OCI-LY1 (cell line): ENCODE measurements around the gene MLLT1.

Experiments used
- H2AFZ ChIP-seq: fragments of 200-600 bp; sonication (generic), shearing (Covaris generic); 2 replicates; pipeline ENCODE4 v1.6.0; 2014; ENCODE audit warnings: antibody characterized with exemption, mild to moderate bottlenecking, low read length
- H3F3A ChIP-seq: fragments of 200-600 bp; sonication (generic), shearing (Covaris generic); 2 replicates; pipeline ENCODE4 v1.6.0; 2014; ENCODE audit warnings: mild to moderate bottlenecking, antibody characterized with exemption, low read length, moderate library complexity; ENCODE audit not compliant: insufficient read depth
- H3K27ac ChIP-seq: fragments of 200-600 bp; sonication (generic); 2 replicates; pipeline ENCODE4 v1.5.1; 2014; ENCODE audit warnings: low read length, mixed run types, mild to moderate bottlenecking, low read depth; ENCODE audit not compliant: poor library complexity, severe bottlenecking
- H3K27me3 ChIP-seq: fragments of 200-600 bp; sonication (generic); 2 replicates; pipeline ENCODE4 v1.6.0; 2014; ENCODE audit warnings: antibody characterized with exemption, mild to moderate bottlenecking, low read length, moderate library complexity; ENCODE audit not compliant: insufficient read depth
- H3K36me3 ChIP-seq: fragments of 200-600 bp; sonication (generic); 2 replicates; pipeline ENCODE4 v1.6.1; 2014; ENCODE audit warnings: mild to moderate bottlenecking, antibody characterized with exemption, low read length, moderate library complexity, mixed read lengths; ENCODE audit not compliant: insufficient read depth
- H3K4me1 ChIP-seq: fragments of 200-600 bp; sonication (generic); 2 replicates; pipeline ENCODE4 v1.5.1; 2014; ENCODE audit warnings: mild to moderate bottlenecking, low read length, moderate library complexity; ENCODE audit not compliant: insufficient read depth, severe bottlenecking
- H3K4me2 ChIP-seq: fragments of 200-600 bp; sonication (generic), shearing (Covaris generic); 2 replicates; pipeline ENCODE4 v1.6.1; 2014; ENCODE audit warnings: low read length
- H3K4me3 ChIP-seq: fragments of 200-600 bp; sonication (generic); 2 replicates; pipeline ENCODE4 v1.5.1; 2014; ENCODE audit warnings: low read length, low read depth, mild to moderate bottlenecking, mixed read lengths; ENCODE audit not compliant: poor library complexity, severe bottlenecking
- H3K79me2 ChIP-seq: fragments of 200-600 bp; shearing (Covaris generic); 2 replicates; pipeline ENCODE4 v1.6.1; 2016; ENCODE audit warnings: mixed run types, low read length, mixed read lengths; ENCODE audit not compliant: insufficient read depth
- H3K9ac ChIP-seq: fragments of 200-600 bp; sonication (generic), shearing (Covaris generic); 2 replicates; pipeline ENCODE4 v1.6.1; 2014; ENCODE audit warnings: mild to moderate bottlenecking, low read length, mixed read lengths
- H3K9me2 ChIP-seq: fragments of 200-600 bp; sonication (generic), shearing (Covaris generic); 2 replicates; pipeline ENCODE4 v1.6.1; 2014; ENCODE audit warnings: low read depth, mild to moderate bottlenecking, low read length, mixed read lengths
- H3K9me3 ChIP-seq: fragments of 200-600 bp; shearing (Covaris generic); 2 replicates; pipeline ENCODE4 v1.6.1; 2014; ENCODE audit warnings: low read length, mixed read lengths
- H4K20me1 ChIP-seq: fragments of 200-600 bp; sonication (generic), shearing (Covaris generic); 2 replicates; pipeline ENCODE4 v1.6.0; 2016; ENCODE audit warnings: mild to moderate bottlenecking, low read length; ENCODE audit not compliant: insufficient read depth
- EZH2 ChIP-seq: fragments of 200-600 bp; sonication (generic), shearing (Covaris generic); IDR thresholded peaks from 2 replicates; pipeline ENCODE4 v1.8.0; 2017; ENCODE audit warnings: borderline replicate concordance, mixed run types, mild to moderate bottlenecking, antibody characterized with exemption, low read length, moderate library complexity, mixed read lengths
- TF ChIP-seq, protein P1 (sequence below): fragments of 200-600 bp; sonication (generic), shearing (Covaris generic); IDR thresholded peaks from 2 replicates; pipeline ENCODE4 v1.5.1; 2017; ENCODE audit warnings: mild to moderate bottlenecking, antibody characterized with exemption, low read length, moderate library complexity, mixed read lengths

Gene MLLT1

DNA sequence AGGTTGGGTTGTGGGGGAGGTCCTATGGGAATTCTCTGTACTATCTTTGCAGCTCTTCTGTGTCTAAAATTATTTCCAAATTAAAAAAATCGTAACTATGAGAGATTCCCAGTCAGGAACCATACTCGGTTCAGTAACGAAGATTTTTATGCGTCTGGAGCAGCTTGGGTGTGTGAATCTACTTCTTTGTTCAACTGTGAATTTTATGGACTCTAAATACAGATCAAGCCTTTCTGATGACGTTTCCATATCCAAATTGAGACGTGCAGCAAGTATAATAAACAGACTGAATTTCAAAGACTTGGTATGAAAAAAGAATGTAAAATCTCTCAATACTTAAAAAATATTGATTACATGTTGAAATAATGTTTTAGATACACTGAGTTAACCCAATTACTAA lies 30.9 kb downstream of the MLLT1 start:
- H3K9me2 ChIP-seq = no peaks in the 10 kb centered on the region
- peaks cover 20% of the 10 kb centered on the region for H3K4me1 ChIP-seq
- H3K4me3 ChIP-seq = no peak overlapping the region
- TF ChIP-seq EZH2 = no peak
- peaks cover 5% of the 10 kb centered on the region; the same call in 1 of the 2 replicates for H3K9me3 ChIP-seq
- H3K4me2 ChIP-seq = no peak overlapping the region
- H3K79me2 ChIP-seq = peaks cover 22% of the 10 kb centered on the region; the same call in 1 of the 2 replicates
- no peak overlapping the region for H3K27ac ChIP-seq
- H2AFZ ChIP-seq = no peak overlapping the region
- H3K36me3 ChIP-seq = peaks cover 31% of the 10 kb centered on the region
- no peaks in the 10 kb centered on the region for H3K27me3 ChIP-seq
- H3K9ac ChIP-seq = no peak overlapping the region
- H4K20me1 ChIP-seq = no peaks in the 10 kb centered on the region
- no peaks in the 10 kb centered on the region for H3F3A ChIP-seq

DNA sequence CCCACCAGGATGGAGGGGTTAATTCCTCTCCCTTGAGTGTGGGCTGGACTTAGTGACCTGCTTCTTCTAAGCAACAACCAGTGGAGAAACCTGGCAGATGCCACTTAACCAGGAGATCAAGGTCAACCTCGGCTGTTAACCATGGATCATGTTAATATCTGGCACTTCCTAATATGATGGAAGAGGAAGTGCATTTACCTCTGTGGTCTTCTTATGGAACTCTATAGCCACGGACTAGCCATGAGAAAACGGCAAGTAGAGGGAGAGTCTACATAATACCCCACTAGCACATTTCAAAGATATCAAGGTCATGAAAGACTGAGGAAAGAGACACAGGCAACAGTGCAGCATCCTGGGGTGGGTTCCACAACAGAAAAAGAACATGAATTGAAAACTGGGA lies 31.4 kb downstream of the MLLT1 start:
- no peaks in the 10 kb centered on the region for H3K27me3 ChIP-seq
- H3K4me1 ChIP-seq = peaks cover 24% of the 10 kb centered on the region
- H3K9ac ChIP-seq = no peak overlapping the region
- H3K27ac ChIP-seq = no peak overlapping the region
- H3F3A ChIP-seq = no peaks in the 10 kb centered on the region
- H2AFZ ChIP-seq = no peak overlapping the region
- H3K4me2 ChIP-seq = no peak overlapping the region
- H3K9me2 ChIP-seq = no peaks in the 10 kb centered on the region
- no peaks in the 10 kb centered on the region for H4K20me1 ChIP-seq
- peaks cover 23% of the 10 kb centered on the region; the same call in 1 of the 2 replicates for H3K79me2 ChIP-seq
- TF ChIP-seq, protein P1, sequence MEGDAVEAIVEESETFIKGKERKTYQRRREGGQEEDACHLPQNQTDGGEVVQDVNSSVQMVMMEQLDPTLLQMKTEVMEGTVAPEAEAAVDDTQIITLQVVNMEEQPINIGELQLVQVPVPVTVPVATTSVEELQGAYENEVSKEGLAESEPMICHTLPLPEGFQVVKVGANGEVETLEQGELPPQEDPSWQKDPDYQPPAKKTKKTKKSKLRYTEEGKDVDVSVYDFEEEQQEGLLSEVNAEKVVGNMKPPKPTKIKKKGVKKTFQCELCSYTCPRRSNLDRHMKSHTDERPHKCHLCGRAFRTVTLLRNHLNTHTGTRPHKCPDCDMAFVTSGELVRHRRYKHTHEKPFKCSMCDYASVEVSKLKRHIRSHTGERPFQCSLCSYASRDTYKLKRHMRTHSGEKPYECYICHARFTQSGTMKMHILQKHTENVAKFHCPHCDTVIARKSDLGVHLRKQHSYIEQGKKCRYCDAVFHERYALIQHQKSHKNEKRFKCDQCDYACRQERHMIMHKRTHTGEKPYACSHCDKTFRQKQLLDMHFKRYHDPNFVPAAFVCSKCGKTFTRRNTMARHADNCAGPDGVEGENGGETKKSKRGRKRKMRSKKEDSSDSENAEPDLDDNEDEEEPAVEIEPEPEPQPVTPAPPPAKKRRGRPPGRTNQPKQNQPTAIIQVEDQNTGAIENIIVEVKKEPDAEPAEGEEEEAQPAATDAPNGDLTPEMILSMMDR = no peak
- TF ChIP-seq EZH2 = no peak
- peaks cover 31% of the 10 kb centered on the region for H3K36me3 ChIP-seq
- no peak overlapping the region for H3K4me3 ChIP-seq
- peaks cover 5% of the 10 kb centered on the region; the same call in 1 of the 2 replicates for H3K9me3 ChIP-seq

GRCh38 chr19:6247007-6247288 lies 32.8 kb downstream of the MLLT1 start:
- no peak overlapping the region for H3K27ac ChIP-seq
- H3K79me2 ChIP-seq = peaks cover 19% of the 10 kb centered on the region; the same call in 1 of the 2 replicates
- no peak overlapping the region for H3K4me3 ChIP-seq
- no peaks in the 10 kb centered on the region for H4K20me1 ChIP-seq
- H3K9me3 ChIP-seq = peaks cover 5% of the 10 kb centered on the region; the same call in 1 of the 2 replicates
- H3F3A ChIP-seq = no peaks in the 10 kb centered on the region
- H3K4me1 ChIP-seq = peaks cover 24% of the 10 kb centered on the region
- peaks cover 31% of the 10 kb centered on the region for H3K36me3 ChIP-seq
- no peak overlapping the region for H3K4me2 ChIP-seq
- H3K9me2 ChIP-seq = no peaks in the 10 kb centered on the region
- no peak for TF ChIP-seq EZH2
- TF ChIP-seq, protein P1 = no peak
- no peak overlapping the region for H3K9ac ChIP-seq
- H2AFZ ChIP-seq = no peak overlapping the region
- H3K27me3 ChIP-seq = no peaks in the 10 kb centered on the region
